ENCODE results near the gene HDDC2. TPM values are rescaled to one million over a fixed set of nuclear protein-coding genes. Genes with fewer than 3 reads are reported as not detected.

Gene HDDC2, protein sequence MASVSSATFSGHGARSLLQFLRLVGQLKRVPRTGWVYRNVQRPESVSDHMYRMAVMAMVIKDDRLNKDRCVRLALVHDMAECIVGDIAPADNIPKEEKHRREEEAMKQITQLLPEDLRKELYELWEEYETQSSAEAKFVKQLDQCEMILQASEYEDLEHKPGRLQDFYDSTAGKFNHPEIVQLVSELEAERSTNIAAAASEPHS
- 183 and 247 TPM in 2 replicates for polyA plus RNA-seq

DNA sequence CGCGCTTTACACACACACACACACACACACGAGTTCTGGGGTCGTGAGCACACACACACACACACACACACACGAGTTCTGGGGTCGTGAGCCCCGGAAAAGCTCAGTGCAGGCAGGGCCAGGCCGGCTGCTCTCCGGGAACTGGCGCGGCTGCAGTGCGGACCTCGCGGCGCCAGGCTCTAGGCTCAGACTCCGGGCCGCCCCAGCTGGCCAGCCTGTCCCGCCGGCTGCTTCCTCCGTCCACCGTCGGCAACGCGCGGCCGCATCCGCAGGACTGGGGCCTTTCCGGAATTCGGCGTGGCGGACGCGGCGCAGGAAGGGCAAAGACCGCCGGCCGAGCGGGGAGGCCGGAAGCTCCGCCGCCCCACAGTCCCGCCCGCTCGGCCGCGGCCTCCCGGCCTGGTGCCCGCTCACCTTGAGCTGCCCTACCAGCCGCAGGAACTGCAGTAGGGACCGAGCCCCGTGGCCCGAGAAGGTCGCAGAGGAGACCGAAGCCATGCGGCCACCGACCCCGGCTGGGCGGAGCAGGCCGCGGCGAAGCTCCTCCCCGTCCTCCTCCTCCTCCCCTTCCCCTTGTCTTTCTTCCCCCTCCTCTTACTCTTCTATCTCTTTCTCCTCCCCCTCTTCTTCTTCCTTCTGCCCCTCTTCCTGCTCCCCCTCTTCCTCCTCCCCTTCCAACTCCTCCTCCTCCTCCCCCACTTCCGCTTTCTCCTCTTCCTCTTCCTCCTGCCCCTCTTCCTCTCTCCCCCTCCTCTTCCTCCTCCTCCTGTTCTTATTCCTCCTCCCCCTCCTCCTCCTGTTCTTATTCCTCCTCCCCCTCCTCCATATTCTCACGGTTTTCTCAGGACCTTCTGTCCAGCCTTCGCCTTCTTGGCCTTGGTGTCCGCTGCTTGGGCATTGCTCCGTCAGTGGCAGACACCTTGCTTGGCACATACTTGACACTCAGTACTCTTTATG, at the start of gene HDDC2:
HDDC2 (minus strand) TSS at position 533 of the 957 bp plus-strand sequence; CDS start at position 498, 35 bp downstream.

Other genes starting within 250 kb of the HDDC2 start
- gene TPD52L1, start 148.2 kb downstream of the HDDC2 start, polyA plus RNA-seq, result 0.85 and 3.5 TPM in 2 replicates

All from Purkinje cell (primary cell).